Loucy (cell line): Measurements from ENCODE around the gene FXYD6.

Experiments used
- H2AFZ ChIP-seq: fragments of 200-600 bp; sonication (generic); 2 replicates; pipeline ENCODE4 v1.6.0; 2016; ENCODE audit warnings: antibody characterized with exemption, mild to moderate bottlenecking, low read length, moderate library complexity
- H3F3A ChIP-seq: fragments of 200-600 bp; 2 replicates; pipeline ENCODE4 v1.6.0; 2016; ENCODE audit warnings: antibody characterized with exemption, low read depth, mild to moderate bottlenecking
- H3K27me3 ChIP-seq: fragments of 200-600 bp; sonication (generic); 2 replicates; pipeline ENCODE4 v1.6.1; 2014; ENCODE audit warnings: low read length, mild to moderate bottlenecking; ENCODE audit not compliant: insufficient read depth, poor library complexity, severe bottlenecking
- H3K36me3 ChIP-seq: fragments of 200-600 bp; sonication (generic); 2 replicates; pipeline ENCODE4 v1.6.1; 2016; ENCODE audit warnings: low read length; ENCODE audit not compliant: insufficient read depth
- H3K4me1 ChIP-seq: fragments of 200-600 bp; sonication (generic); 2 replicates; pipeline ENCODE4 v1.5.1; 2014; ENCODE audit warnings: low read length, mild to moderate bottlenecking; ENCODE audit not compliant: insufficient read depth, poor library complexity, severe bottlenecking
- H3K4me2 ChIP-seq: fragments of 200-600 bp; sonication (generic); 2 replicates; pipeline ENCODE4 v1.6.0; 2014; ENCODE audit warnings: antibody characterized with exemption, low read length, low read depth, mild to moderate bottlenecking; ENCODE audit not compliant: poor library complexity, severe bottlenecking
- H3K4me3 ChIP-seq: fragments of 200-600 bp; sonication (generic); 2 replicates; pipeline ENCODE4 v1.5.1; 2014; ENCODE audit warnings: low read length, mild to moderate bottlenecking, mixed read lengths; ENCODE audit not compliant: poor library complexity, severe bottlenecking
- H3K79me2 ChIP-seq: fragments of 200-600 bp; sonication (generic); 2 replicates; pipeline ENCODE4 v1.6.1; 2014; ENCODE audit warnings: low read length; ENCODE audit not compliant: insufficient read depth
- H3K9ac ChIP-seq: fragments of 200-600 bp; sonication (generic); 2 replicates; pipeline ENCODE4 v1.6.0; 2014; ENCODE audit warnings: mild to moderate bottlenecking, low read depth, low read length, moderate library complexity; ENCODE audit not compliant: poor library complexity, severe bottlenecking
- H3K9me2 ChIP-seq: fragments of 200-600 bp; sonication (generic); replicated peaks from 2 replicates; pipeline ENCODE4 v1.6.1; 2016; ENCODE audit warnings: low read depth, low read length, mixed read lengths
- H3K9me3 ChIP-seq: fragments of 200-600 bp; sonication (generic); 2 replicates; pipeline ENCODE4 v1.6.1; 2014; ENCODE audit warnings: mild to moderate bottlenecking, antibody characterized with exemption, low read length, low read depth; ENCODE audit not compliant: insufficient read depth
- H4K20me1 ChIP-seq: fragments of 200-600 bp; sonication (generic); 2 replicates; pipeline ENCODE4 v1.6.0; 2014; ENCODE audit warnings: antibody characterized with exemption, low read length, mild to moderate bottlenecking; ENCODE audit not compliant: insufficient read depth, poor library complexity, severe bottlenecking
- EZH2phosphoT487 ChIP-seq: fragments of 200-600 bp; IDR thresholded peaks from 2 replicates; pipeline ENCODE4 v1.6.1; 2018; ENCODE audit warnings: antibody characterized with exemption, mild to moderate bottlenecking, moderate library complexity, borderline replicate concordance
- TF ChIP-seq, protein P1 (sequence below): fragments of 200-600 bp; sonication (generic); conservative IDR thresholded peaks from 2 replicates; pipeline ENCODE4 v1.5.1; 2014; ENCODE audit warnings: mild to moderate bottlenecking, antibody characterized with exemption, low read length

The FXYD6 gene

DNA sequence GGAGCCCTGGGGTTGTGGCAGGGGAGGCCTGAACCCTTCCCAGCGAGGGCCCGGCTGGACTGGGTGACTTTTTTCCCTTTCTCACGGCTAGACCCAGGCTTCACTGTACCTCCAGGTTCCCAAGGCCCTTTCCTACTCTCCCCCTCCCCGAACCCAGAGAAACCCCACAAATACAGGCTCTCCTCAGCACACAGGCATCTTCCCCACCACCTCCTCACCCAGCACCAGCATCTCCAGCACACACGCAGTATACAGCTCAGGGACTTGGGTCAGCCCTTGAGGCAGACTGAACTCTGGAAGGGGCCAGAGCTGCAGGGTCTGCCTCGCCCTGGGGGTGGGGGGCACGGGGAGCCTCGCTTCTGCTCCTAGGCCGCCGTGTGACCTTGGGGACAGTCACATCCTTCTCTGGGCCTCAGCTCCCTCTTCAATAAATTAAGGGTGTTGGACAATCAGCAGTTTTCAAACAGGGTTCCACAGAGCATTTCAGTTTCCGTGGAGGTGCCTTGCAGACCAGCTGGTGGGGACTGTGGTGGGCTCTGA is 48.2 kb upstream of the FXYD6 start:
- Histone ChIP-seq H3K79me2 (no peaks in the 10 kb centered on the region), H3F3A (no peaks in the 10 kb centered on the region), H4K20me1 (no peaks in the 10 kb centered on the region), H3K36me3 (no peaks in the 10 kb centered on the region), H2AFZ (no peak overlapping the region), H3K4me2 (no peak overlapping the region), H3K9me3 (no peaks in the 10 kb centered on the region), H3K27me3 (no peaks in the 10 kb centered on the region), H3K9ac (no peak overlapping the region), H3K4me1 (peaks cover 30% of the 10 kb centered on the region), H3K9me2 (no peaks in the 10 kb centered on the region), H3K4me3 (no peak overlapping the region)
- no peak for TF ChIP-seq EZH2phosphoT487
- TF ChIP-seq, protein P1, sequence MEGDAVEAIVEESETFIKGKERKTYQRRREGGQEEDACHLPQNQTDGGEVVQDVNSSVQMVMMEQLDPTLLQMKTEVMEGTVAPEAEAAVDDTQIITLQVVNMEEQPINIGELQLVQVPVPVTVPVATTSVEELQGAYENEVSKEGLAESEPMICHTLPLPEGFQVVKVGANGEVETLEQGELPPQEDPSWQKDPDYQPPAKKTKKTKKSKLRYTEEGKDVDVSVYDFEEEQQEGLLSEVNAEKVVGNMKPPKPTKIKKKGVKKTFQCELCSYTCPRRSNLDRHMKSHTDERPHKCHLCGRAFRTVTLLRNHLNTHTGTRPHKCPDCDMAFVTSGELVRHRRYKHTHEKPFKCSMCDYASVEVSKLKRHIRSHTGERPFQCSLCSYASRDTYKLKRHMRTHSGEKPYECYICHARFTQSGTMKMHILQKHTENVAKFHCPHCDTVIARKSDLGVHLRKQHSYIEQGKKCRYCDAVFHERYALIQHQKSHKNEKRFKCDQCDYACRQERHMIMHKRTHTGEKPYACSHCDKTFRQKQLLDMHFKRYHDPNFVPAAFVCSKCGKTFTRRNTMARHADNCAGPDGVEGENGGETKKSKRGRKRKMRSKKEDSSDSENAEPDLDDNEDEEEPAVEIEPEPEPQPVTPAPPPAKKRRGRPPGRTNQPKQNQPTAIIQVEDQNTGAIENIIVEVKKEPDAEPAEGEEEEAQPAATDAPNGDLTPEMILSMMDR: no peak

- Histone ChIP-seq H3F3A (no peaks in the 10 kb centered on the region), H3K9me2 (no peaks in the 10 kb centered on the region), H3K79me2 (no peaks in the 10 kb centered on the region), H3K27me3 (no peaks in the 10 kb centered on the region), H3K9me3 (no peaks in the 10 kb centered on the region), H3K4me2 (no peak overlapping the region), H3K9ac (no peak overlapping the region), H2AFZ (no peak overlapping the region), H3K36me3 (no peaks in the 10 kb centered on the region), H3K4me3 (no peak overlapping the region), H4K20me1 (no peaks in the 10 kb centered on the region), H3K4me1 (peaks cover 21% of the 10 kb centered on the region)
- no peak for TF ChIP-seq EZH2phosphoT487
- TF ChIP-seq, protein P1: no peak; the same call in 1 of the 2 replicates
Measured at GRCh38 chr11:117923773-117924172, 47.3 kb upstream of the FXYD6 start.

DNA sequence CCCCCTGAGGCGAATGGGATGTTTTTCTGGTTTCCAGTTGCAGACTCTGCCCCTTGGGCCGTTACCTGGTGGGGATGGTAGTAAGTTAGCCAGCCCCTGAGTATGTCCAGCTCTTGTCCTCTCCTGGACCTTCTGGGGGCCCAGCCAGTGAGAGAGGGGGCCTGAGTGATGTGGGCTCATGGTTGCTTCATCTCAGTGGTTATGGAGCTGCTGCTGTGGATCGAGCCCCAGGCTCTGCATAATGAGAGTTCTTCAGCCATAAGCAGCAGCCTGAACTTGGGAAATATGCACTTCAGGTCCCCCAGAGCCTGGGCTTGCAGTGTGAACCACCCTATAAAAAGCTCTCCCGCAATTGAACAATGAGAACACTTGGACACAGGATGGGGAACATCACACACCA is 46.8 kb upstream of the FXYD6 start:
- Histone ChIP-seq H4K20me1 (no peaks in the 10 kb centered on the region), H3F3A (no peaks in the 10 kb centered on the region), H3K4me2 (no peak overlapping the region), H3K36me3 (no peaks in the 10 kb centered on the region), H3K79me2 (no peaks in the 10 kb centered on the region), H3K4me1 (peaks cover 16% of the 10 kb centered on the region), H3K4me3 (no peak overlapping the region), H3K9me3 (no peaks in the 10 kb centered on the region), H3K27me3 (no peaks in the 10 kb centered on the region), H3K9me2 (no peaks in the 10 kb centered on the region), H3K9ac (no peak overlapping the region), H2AFZ (no peak overlapping the region)
- TF ChIP-seq, protein P1: no peak
- no peak for TF ChIP-seq EZH2phosphoT487
